Mucosa of descending colon (tissue), 3 donors: ENCODE data around the gene MT1A. TPM values are rescaled to one million over a fixed set of nuclear protein-coding genes. Genes with fewer than 3 reads are reported as not detected.

Source experiments
- ATAC-seq: fragments of 200-7000 bp; cut with Tn5 transposase; one replicate; pipeline ENCODE4 v1.9.1; 2020; ENCODE audit warnings: mild to moderate bottlenecking, moderate library complexity
- DNase-seq, 3 donors: peaks; one replicate each; pipeline ENCODE4 v3.0.0-alpha.2; 2020
- H3K36me3 ChIP-seq: fragments of 200-600 bp; one replicate; pipeline ENCODE4 v1.8.0; 2021; ENCODE audit warnings: low read depth, mild to moderate bottlenecking
- H3K4me1 ChIP-seq: fragments of 200-600 bp; one replicate; pipeline ENCODE4 v1.8.0; 2021; ENCODE audit warnings: low read depth, mild to moderate bottlenecking
- H3K4me3 ChIP-seq: fragments of 200-600 bp; one replicate; pipeline ENCODE4 v1.8.0; 2021; ENCODE audit warnings: mild to moderate bottlenecking
- H3K9me3 ChIP-seq: fragments of 200-600 bp; one replicate; pipeline ENCODE4 v1.8.0; 2021; ENCODE audit warnings: mild to moderate bottlenecking
- intact Hi-C, 2 donors: fragments of 100-400 bp; cut with DNase I in 1 of 2; cut with micrococcal nuclease in 1 of 2; formaldehyde crosslinking; loops; one replicate each; pipeline versions ENCODE4 v1.11.0 to v1.11.1; 2022; cut with DNase I, micrococcal nuclease
- total RNA-seq, 3 donors: library from RNA; stranded (reverse); fragmentation: NEBNext Ultra II Directional in 2 of 3; extraction: Animal tissue kit (Norgen Biotek cat#: 25700) in 2 of 3; gene quantifications; one replicate each; pipeline versions ENCODE4 v1.2.1 to v1.2.4, GENCODE V29; 2021 to 2023
- TF ChIP-seq, protein P1 (sequence below): fragments of 200-600 bp; IDR thresholded peaks from one replicate; pipeline ENCODE4 v1.8.0; 2022; ENCODE audit warnings: antibody characterized with exemption, mild to moderate bottlenecking
- donor health status: DM: no; HTN: no; CAD: no; lungs with moderate emphysema.
- donor health status: DM: no; HTN: no; CAD: no.
- donor health status: DM: no; HTN: yes; CAD: no.

Gene MT1A
- total RNA-seq, 3 donors from 2014 or later: 4.5 to 9.7 (median 8.9) TPM

- intact Hi-C loops: no loop called here
These were observed 6.8 kb downstream of the MT1A start for GRCh38 chr16:56645311-56645710.

GRCh38 chr16:56645838-56646237 is 7.4 kb downstream of the MT1A start:
- Histone ChIP-seq H3K36me3 (no peaks in the 10 kb centered on the region), H3K4me3 (no peak overlapping the region), H3K4me1 (peaks cover 24% of the 10 kb centered on the region), H3K9me3 (no peaks in the 10 kb centered on the region)
- intact Hi-C loops: no loop called here
- DNase-seq: no peak
- TF ChIP-seq, protein P1, sequence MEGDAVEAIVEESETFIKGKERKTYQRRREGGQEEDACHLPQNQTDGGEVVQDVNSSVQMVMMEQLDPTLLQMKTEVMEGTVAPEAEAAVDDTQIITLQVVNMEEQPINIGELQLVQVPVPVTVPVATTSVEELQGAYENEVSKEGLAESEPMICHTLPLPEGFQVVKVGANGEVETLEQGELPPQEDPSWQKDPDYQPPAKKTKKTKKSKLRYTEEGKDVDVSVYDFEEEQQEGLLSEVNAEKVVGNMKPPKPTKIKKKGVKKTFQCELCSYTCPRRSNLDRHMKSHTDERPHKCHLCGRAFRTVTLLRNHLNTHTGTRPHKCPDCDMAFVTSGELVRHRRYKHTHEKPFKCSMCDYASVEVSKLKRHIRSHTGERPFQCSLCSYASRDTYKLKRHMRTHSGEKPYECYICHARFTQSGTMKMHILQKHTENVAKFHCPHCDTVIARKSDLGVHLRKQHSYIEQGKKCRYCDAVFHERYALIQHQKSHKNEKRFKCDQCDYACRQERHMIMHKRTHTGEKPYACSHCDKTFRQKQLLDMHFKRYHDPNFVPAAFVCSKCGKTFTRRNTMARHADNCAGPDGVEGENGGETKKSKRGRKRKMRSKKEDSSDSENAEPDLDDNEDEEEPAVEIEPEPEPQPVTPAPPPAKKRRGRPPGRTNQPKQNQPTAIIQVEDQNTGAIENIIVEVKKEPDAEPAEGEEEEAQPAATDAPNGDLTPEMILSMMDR: no peak
- no peak for ATAC-seq

More at GRCh38 chr16:56645311-56645710, 6.8 kb downstream of the MT1A start:
- H3K4me1 ChIP-seq: peaks cover 24% of the 10 kb centered on the region
- ATAC-seq: no peak
- H3K36me3 ChIP-seq: no peaks in the 10 kb centered on the region
- TF ChIP-seq, protein P1: no peak
- no peak for DNase-seq
- no peaks in the 10 kb centered on the region for H3K9me3 ChIP-seq
- no peak overlapping the region for H3K4me3 ChIP-seq

- intact Hi-C loops: no loop called here
- Histone ChIP-seq H3K4me3 (no peak overlapping the region), H3K9me3 (no peaks in the 10 kb centered on the region), H3K4me1 (peaks cover 24% of the 10 kb centered on the region), H3K36me3 (no peaks in the 10 kb centered on the region)
- TF ChIP-seq, protein P1: no peak
- peak; percentile 65 for ATAC-seq
- peak; percentile 71 to 75 (median 72) for DNase-seq
These were observed 9.4 kb downstream of the MT1A start for GRCh38 chr16:56647641-56648431.

DNA sequence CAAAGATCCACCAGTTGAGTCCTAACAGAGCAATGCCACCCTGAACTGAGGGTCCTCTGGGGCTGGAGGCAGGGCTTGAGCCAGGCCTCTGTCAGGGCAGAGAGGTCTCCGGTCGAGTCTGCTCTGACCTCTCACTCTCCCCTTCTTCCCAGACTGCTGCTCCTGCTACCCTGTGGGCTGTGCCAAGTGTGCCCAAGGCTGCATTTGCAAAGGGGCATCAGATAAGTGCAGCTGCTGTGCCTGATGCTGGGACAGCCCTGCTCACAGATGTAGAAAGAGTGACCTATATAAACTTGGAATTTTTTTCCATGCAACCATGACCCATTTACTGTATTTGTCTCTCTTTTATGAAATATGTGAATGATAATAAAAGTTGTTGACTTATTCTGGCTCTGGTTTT is 10.8 kb downstream of the MT1A start:
- H3K36me3 ChIP-seq: no peaks in the 10 kb centered on the region
- TF ChIP-seq, protein P1: no peak
- no peaks in the 10 kb centered on the region for H3K9me3 ChIP-seq
- no peak overlapping the region for H3K4me3 ChIP-seq
- H3K4me1 ChIP-seq: peaks cover 11% of the 10 kb centered on the region
- no peak for ATAC-seq
- intact Hi-C loops: no loop called here
- DNase-seq: no peak

DNA sequence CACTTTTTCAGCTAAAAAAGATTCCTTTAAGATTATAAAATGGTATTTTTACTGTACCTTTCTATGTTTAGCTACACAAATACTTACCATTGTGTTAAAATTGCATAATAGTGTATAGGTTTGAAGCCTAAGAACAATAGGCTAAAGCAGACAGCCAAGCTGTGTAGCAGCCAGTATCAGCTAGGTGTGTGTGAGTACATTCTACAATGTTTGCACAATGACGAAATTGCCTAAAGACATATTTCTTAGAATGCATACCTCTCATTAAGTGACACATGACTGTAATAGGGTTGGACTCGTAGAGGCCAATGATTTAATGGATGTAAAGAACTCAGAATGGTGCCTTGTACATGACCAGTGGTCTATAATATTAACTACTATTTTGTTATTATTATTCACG is 11.4 kb downstream of the MT1A start:
- peak; percentile 79 for ATAC-seq
- TF ChIP-seq, protein P1: no peak
- peaks cover 11% of the 10 kb centered on the region for H3K4me1 ChIP-seq
- H3K9me3 ChIP-seq: no peaks in the 10 kb centered on the region
- no peak for DNase-seq
- intact Hi-C loops: no loop called here
- no peaks in the 10 kb centered on the region for H3K36me3 ChIP-seq
- H3K4me3 ChIP-seq: no peak overlapping the region
